T-helper 2 cell treated with Interferon-gamma antibody and Interleukin-4, amounts not matched to agents 100 ng/mL and 5 ng/mL, for 36 hours (primary cell): ENCODE results near the gene ZNF732. TPM values are rescaled to one million over a fixed set of nuclear protein-coding genes. Genes with fewer than 3 reads are reported as not detected.
"Not testable (repeated sequence)": the region's sequence is repeated elsewhere in the genome, so short reads cannot be mapped to it uniquely, and the experiment has no call there.

ENCODE experiments used
- intact Hi-C: fragments of 100-400 bp; cut with micrococcal nuclease; formaldehyde crosslinking; loops from one replicate; pipeline ENCODE4 v1.15.1; 2023
- total RNA-seq: library from RNA; stranded (reverse); gene quantifications from 2 replicates; pipeline ENCODE4 v1.2.3, GENCODE V29; 2022

Gene ZNF732
- not detected in 2 replicates for total RNA-seq

DNA sequence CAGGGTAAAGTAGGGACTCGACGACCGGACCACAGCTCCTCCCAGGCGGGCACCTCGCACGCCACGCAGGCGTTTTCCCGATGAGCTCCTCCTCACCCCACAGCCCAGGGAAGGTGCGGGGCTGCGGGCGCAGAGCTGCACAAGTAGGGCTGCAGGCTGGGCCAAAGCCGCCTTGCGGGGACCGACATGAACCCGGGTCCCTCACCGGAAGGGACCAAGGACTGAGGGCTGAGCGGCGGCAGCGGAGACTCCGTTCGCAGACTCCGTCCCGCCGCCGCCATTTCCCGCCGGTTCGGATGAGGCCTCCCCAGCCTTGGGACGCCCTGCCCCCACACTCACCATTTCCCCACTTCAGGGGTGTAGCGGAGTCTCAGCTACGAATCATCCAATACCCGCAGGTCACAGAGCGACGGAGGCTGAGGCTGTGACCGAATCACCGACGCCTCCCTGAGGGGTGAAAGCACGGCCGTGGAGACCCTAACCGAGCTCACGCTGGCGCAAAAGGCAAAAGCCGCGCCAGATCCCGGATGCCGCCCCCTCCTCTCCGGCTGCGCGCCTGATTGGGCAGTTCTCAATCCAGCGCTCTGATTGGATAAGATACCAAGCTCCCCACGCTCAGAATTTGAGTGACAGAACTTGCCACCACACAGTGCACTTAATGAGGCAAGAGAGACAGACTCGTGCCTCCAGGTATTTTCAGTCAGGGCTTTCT is at the start of gene ZNF732:
ZNF732 (minus strand) TSS at position 506 of the 712 bp plus-strand sequence; CDS start at position 342, 164 bp downstream.
- intact Hi-C loops: no loop called here

DNA sequence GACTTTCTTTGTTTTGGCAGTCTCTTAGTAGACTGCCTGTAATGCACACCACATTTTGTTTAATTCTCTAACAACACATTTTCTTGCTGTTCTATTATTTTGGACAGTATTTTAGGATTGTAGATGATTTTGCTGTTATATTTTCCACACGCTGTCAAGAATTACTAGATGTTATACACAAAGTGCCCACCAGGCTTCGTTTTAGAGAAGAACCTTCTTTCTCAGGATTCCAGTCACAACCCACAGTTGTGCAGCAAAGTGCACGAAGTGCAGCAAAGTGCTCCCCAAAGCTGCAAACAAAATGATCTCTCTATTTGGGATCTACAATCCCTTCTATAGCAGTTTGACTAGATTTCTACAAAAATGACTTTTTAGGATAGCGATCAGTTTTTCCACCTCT is 34.7 kb upstream of the ZNF732 start:
- intact Hi-C loops: no loop called here

DNA sequence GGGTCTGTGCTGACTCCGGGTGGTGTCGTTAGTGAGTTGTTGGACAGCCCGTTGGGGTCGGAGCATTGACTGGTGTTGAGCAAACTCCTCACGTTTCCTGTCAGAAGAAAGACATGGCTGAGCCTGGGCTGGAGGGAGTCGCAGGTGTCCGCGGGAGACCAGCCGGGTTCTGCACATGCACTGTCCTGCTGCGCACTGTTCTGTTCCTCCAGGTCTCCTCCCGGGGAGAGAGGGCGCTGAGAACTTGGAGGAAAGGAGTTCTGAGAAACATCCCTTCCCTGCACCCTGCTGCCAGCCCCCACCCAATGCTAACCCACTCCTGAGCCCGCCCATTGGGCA is 33.5 kb upstream of the ZNF732 start:
- intact Hi-C loops: loop anchor here (5.0 kb wide), 1 partner anchor 216 kb away; the partner anchor contains the start of gene ZNF718

DNA sequence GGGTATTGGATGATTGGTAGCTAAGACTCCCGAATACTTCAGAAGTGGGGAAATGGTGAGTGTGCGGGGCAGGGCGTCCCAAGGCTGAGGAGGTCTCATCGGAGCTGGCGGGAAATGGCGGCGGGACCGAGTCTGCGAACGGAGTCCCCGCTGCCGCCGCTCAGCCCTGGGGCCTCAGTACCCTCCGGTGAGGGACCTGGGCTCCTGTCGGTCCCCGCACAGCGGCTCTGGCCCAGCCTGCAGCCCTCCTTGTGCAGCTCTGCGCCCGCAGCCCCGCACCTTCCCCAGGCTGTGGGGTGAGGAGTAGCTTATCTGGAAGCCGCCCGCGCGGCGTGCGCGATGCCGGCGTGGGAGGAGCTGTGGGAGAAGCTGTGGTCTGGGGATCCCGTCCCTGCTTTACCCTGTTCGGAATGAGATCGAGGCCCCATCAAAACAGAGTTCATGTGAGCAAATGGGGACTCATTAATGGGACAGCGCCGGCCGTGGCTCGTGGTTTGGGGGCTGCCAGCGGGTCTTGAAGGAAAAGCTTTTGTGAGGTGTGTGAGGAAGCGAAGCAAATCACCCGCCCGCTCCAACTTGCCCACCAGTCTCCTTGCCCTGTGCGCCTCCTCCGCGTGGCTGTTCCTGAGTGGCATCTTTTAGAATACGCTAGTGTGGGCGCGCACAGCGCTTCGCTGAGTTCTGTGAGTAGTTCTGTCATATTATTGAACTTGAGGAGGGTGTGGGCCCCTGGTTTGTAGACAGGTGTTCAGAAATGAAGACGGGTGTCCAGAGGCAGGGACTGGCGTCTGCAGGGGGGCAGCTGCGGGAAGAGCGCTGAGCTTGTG is 32.9 kb upstream of the ZNF732 start:
- intact Hi-C loops: loop anchor here (1.0 to 5.0 kb wide), 7 partner anchors 95 to 445 kb away; partner anchors contain the start of genes ATP5ME, MYL5, PCGF3 and PIGG

DNA sequence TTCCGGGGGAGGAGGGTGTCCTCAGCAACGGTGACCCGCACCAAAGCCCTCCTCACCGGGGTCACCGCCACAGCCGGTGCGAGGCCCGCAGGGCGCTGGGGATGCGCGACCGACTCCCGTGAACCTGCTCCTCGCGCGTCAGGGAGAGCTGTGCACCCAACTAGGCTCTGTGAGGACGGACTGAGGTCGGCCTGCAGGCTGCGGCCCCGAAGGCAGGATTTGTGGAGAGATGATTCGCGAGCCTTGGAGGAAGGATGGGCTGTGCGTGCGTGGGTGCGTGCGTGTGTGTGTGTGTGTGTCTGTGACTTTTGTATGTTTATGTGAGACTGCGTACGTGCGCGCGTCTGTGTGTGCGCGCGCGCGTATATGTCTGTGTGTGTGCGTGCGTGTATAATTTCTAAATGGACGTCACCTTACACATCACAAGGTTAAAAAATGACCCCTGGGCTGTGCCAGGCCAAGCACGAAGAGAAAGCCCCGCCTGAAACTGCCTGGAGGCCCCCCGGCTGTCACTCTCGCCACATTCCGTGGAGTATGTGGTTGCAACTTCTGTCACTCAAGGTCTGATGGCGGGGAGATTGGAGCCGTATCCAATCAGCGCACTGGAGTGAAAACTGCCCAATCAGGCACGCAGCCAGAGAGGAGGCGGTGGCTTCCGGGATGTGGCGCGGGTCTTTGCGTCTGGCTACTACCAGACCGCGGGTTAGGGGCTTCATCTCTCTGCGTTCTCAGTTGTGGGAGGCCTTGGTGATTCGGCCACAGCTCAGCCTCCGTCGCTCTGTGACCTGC is 32.1 kb upstream of the ZNF732 start, which contains the start of gene ZNF141:
ZNF141 (plus strand) TSS at position 672 of the 789 bp plus-strand sequence. CDS start 170 bp downstream, outside the sequence.
- intact Hi-C loops: loop anchor here (1.0 to 5.0 kb wide), 7 partner anchors 95 to 445 kb away; partner anchors contain the start of genes ATP5ME, MYL5, PCGF3 and PIGG

DNA sequence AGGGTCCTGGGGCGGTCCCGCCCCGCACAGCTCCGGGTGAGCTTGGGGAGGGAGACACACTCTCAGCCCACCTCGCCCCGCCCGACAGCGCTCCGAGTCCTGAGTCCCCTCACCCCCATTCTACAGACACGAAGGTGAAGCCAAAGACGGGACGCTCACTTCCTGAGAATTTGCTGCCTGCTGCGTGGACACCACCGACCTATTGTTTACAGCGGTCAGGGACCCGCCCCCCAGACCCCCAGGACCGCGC is 31.5 kb upstream of the ZNF732 start:
- intact Hi-C loops: loop anchor here (1.0 to 5.0 kb wide), 7 partner anchors 94 to 446 kb away; partner anchors contain the start of genes ATP5ME, MYL5, PCGF3 and PIGG

DNA sequence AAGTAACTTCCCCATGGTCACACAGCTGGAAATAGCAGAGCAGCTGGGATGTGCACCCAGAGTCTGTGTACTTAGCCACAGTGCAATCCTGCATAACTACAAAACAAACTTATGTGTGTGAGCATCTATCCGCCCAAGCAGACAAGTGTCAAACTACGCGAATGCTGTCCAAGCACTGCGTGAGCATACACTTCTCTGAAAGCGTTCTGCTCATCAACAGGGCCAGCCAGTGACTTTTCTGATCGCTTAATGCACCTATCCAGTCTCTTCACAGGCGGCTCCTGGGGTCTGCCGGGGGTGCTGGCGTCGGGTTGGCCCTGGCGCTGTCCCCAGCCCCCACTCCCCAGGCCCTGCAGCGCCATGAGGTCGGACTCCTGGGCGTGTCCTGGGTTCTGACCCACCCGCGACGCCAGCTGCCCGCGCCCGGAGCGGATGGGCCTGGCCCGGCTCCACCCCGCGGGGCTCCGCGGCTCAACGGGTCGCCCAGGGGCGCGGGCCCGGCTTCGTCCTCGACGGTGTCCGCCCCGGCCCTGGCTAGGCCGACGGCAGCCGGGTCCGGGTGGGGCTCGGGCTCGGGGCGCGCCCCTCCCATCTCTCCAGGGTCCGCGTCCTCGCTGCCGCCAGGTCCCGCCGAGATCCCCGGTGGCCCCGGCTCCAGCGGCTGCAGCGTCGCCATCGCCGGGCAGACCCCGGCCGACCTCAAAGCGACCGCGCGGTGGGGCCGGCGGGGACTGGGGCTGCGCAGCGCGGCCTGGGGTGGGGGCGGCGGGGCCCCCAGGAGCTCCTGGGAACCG is 31.0 kb upstream of the ZNF732 start:
- intact Hi-C loops: loop anchor here (2.0 to 5.0 kb wide), 3 partner anchors 93 to 447 kb away; partner anchors contain the start of gene ZNF718

DNA sequence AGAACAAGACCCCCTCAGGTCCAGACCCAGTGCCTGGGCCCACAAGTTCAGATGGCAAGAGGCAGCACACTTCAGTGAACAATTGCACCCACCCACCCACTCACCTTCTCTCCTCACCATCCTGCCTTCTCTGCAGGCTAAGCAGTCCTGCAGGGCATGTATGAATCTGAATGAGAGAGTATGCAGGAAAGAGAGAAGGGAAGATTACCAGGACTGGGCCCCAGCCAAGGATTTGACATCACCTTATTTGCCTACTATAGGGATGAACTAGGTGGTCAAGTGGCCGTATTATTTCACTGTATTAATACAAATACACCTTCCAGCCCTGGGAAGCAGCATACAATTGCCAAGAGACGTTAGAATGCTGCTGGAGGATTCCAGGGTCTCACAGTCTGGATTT is 30.2 kb upstream of the ZNF732 start:
- intact Hi-C loops: loop anchor here (5.0 kb wide), 1 partner anchor 213 kb away; the partner anchor contains the start of gene ZNF718

DNA sequence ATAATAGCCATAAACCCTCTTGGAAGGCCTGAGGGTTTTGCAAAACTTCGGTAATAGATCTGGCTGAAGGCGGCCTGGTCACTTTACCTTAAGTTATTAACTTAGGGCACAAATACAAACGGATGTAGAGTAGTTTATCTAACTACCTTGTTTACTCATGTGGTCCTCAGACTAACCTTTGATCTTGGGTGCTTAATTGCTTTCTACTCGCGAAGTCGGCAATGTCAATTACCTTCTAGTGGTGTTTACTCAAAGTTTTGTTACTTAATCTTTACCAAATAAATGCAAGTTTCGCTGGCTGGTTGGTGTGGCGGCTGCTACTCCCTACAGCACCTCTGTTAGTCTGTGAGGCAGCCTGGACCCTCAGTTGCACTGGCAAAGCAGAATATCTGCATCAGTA is 23.5 kb upstream of the ZNF732 start:
- intact Hi-C loops: no loop called here

DNA sequence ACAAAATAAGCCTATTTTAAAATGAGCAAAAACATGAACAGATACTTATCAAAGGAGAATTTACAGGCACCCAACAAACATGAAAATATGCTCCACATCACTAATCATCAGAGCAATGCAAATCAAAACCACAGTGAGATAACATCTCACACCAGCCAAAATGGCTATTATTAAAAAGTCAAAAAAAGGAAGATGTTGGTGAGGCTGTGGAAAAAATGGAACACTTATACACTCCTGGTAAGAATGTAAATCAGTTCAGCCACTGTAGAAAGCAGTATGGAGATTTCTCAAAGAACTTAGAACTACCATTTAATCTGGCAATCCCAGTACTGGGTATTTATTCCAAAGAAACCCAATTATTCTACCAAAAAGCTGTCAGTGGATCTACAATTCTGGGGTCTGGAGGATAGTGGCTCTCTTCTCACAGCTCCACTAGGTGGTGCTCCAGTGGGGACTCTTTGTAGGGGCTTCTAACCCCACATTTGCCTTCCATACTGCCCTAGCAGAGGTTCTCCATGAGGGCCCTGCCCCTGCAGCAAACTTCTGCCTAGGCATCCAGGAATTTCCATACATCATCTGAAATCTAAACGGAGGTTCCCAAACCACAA is 9.1 kb upstream of the ZNF732 start:
- intact Hi-C loops: no loop called here

DNA sequence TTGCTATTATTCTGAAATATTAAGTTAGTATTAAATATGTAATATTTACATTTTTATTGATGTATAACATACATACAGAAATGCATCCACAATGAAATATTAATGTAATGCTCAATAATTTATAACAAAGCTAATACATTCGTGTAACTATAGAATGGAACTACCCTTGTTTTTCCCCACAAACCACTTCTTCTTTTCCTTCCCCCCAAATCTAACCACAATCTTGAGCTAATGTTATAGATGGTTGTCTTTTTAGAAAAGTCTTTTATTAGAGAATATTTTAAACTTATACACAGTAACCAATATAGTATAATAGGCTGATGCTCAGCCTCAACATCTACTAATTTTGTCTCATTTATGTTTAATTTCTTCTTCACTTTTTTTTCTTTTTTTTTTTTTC is 4.5 kb upstream of the ZNF732 start:
- intact Hi-C loops: no loop called here

DNA sequence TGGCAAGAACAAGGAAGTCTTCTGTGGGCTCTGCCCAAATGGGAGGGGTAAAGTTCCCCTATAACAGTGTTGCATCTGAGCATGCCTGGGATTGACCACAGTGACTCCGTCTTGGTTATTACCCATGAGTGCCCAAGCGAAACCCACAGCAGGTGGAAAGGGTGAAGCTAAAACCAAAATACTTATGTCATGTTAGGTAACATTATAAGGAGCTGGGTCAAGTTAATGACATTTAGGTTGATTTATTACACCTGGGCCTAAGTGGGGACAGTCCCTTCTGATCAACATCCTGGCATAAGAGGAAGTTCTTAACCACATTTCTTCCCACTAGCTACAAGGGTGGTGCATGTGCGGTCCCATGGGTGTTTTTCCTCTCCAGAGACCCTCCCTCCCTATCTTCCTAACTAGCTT is 1.3 kb upstream of the ZNF732 start:
- intact Hi-C loops: no loop called here

DNA sequence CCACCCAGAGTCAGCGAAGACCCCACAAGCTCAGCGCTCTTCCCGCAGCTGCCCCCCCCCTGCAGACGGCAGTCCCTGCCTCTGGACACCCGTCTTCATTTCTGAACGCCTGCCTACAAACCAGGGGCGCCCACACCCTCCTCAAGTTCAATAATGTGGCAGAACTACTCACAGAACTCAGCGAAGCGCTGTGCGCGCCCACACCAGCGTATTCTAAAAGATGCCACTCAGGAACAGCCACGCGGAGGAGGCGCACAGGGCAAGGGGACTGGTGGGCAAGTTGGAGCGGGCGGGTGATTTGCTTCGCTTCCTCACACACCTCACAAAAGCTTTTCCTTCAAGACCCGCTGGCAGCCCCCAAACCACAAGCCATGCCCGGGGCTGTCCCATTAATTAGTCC is 758 bp downstream of the ZNF732 start:
- intact Hi-C loops: not testable (repeated sequence)

DNA sequence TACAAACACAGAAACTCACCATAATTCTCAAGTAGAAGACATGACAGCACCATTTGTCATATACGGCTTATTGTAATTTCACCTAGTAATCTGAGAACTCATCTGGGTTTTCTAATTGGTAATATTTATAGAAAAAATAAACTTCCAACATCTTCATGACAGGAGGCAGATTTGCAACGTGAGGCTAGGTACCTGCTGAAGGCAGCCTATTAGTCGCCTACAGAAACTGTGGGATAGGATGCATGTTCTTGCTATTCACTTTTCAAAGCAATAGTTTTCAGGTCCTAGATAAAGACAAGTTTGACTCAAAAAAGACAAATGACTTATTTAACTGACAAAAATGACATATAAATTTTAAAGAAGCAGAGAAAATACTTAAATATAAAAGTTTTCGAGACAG is 2.9 kb downstream of the ZNF732 start:
- intact Hi-C loops: no loop called here

DNA sequence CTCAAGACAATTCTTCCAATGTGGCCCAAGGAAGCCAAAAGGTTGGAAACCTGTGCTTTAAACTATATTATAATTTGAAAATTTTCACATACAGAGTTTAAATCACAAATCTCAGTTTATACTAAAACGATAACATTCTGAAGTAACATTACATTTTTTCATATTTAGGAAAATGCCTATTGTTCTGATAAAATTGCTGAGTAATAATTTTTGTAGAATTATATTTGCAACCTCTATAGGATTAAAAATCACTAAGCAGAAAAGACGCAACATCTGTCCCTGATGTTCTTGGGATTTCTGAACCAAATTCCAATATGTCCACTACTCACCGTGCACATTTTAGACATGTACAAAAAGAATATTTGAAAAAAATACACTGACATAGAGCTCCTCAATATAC is 10.5 kb downstream of the ZNF732 start:
- intact Hi-C loops: no loop called here

DNA sequence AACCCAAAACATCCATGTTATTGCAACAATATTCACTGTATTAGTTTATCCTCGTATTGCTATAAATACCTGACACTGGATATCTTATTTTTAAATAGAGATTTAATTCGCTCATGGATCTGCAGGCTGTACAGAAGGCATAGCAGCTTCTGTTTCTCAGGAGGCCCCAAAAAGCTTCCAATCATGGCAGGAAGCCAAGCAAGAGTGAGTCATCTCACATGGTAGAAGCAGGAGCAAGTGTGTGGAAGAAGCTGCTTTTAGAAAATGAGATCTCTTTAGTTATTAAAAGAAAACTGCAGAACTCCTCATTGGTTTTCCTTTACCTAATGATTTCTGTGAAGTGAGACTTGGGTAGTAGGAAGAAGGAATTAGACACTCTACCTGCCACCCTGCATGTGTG is 16.4 kb downstream of the ZNF732 start:
- intact Hi-C loops: no loop called here

DNA sequence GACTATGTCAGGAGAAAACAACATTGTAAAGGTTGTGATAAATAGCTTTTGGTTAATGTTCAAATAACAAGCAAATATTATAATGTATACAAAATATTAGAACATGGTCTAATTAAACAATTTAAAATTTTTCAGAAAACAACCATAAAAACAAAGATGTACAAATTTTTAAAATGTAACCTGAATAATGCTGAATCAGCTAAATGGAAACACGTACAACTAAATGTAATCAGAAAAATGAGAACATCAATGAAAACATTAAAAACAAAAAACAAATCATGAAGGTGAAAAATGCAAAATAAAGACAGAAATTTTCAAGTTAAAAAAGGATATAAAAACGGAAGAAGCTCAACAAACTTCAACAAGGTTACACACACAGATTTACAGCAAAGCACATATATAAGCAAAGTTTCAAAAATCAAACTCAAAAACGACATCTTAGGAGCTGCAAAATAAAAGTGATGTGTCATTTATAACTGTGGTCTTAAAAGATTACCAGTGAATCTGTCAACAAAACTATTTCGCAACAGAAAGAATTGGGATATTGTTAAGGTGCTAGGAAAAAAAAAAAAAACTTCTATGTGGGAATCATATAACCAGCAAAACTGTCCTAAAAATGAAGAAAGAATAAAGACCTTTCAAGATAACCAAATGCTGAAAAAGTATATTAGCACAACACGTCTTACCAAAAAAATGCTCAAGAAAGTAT is 31.8 kb downstream of the ZNF732 start:
- intact Hi-C loops: no loop called here

DNA sequence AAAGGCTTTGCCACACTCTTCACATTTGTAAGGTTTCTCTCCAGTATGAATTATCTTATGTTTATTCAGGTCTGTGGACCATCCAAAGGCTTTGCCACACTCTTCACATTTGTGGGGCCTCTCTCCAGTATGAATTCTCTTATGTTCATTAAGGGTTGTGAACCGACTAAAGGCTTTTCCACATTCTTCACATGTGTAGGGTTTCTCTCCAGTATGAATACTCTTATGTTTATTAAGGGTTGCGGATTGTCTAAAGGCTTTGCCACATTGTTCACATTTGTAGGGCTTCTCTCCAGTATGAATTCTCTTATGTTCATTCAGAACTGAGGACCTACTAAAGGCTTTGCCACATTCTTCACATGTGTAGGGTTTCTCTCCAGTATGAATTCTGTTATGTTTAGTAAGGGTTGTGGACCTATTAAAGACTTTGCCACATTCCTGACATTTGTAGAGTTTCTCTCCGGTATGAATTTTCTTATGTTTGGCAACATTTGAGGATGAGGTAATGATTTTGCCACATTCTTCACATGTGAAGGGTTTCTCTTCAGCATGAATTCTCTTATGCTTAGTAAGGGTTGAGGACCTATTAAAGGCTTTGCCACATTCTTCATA is 33.7 kb downstream of the ZNF732 start:
- intact Hi-C loops: no loop called here

DNA sequence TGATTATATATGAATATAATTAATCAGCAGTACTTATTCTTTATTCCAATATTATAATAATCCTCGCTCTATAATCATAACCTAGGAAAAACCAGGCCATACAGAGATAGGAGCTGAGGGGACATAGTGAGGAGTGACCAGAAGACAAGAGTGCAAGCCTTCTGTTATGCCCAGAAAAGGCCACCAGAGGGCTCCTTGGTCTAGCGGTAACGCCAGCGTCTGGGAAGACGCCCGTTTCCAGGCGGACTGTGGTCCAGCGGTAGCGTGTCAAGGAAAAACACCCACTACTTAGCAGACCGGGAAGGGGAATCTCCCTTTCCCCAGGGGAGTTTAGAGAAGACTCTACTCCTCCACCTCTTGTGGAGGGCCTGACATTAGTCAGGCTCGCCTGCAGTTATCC is 46.0 kb downstream of the ZNF732 start:
- intact Hi-C loops: not testable (repeated sequence)
